Left kidney (tissue), 2 donors: ENCODE data around the gene SKOR2. TPM values are rescaled to one million over a fixed set of nuclear protein-coding genes. Genes with fewer than 3 reads are reported as not detected.

Experiments
- DNase-seq: peaks from one replicate; pipeline ENCODE4 v3.0.0-alpha.2; 2013
- polyA plus RNA-seq: library from polyadenylated mRNA; unstranded; fragments of 120-200 nt; gene quantifications from one replicate; pipeline ENCODE4 v1.2.1, GENCODE V29; 2013; ENCODE audit not compliant: insufficient read length

The SKOR2 gene
- polyA plus RNA-seq, 1 donor, result not detected

- DNase-seq, result no peak
Observed at GRCh38 chr18:47260924-47261701, 9.7 kb upstream of the SKOR2 start.

- DNase-seq, result peak; percentile 75
Observed at GRCh38 chr18:47260120-47260923, 8.9 kb upstream of the SKOR2 start.

DNA sequence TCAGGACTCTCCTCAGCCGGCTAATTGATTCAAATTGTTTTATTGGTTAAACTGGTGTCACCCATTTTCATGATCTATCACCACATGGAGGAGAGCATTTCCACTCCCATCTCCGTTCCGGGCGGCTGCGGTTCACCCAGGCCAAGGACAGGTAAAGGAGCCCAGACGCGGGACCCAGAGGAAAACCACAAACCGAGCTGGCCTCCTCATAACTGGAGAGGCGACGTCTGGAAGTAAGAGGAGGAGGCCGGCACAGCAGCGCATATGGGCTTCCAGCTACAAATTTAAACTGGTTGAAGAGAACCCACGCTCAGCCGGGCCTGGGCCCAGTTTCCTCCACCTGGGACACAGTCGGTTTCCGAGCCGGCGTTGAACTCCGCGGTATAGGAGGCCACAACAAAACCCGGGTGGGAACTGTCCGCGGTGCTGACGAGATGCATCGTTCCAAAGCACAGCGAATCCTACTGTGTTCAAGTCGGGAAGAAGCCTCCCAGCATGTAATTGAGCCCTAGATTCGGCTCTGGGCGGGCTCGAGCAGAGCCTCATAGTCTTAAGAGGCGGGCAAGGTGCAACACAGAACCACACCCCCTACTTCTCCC is 3.0 kb upstream of the SKOR2 start:
- peak; percentile 82 for DNase-seq

GRCh38 chr18:47253101-47253654 is 1.7 kb upstream of the SKOR2 start:
- no peak for DNase-seq

DNA sequence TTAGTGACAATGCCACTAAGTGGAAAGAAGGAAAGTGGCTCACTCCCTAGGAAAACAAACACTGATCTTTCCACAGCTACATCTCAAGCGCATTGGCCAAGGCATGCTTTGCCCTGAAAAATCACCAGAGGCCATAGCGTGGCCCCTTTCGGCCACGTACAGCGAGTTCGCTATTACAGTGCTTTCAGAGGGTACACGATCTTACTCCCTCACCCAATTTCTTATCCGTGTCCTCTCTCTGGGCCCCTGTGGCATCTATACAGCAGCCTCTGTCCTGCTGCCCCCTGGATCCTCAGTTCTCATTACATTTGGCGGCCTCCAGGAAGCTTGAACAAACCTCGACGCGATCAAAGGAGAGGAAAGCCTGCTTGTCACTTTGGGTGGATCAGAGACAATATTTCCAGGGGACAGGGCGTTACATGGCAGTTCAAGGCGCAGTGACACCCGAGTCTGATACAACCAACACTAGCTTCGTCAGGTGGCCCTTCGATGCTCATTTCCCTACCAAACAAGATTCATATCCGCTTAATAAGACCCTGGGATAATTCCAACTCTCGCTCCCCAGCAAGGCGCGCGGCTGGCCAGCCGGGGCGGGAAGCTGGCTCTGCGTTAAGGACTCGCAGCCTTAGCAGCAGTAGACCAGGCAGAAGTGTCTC is 941 bp downstream of the SKOR2 start:
- DNase-seq, result no peak

DNA sequence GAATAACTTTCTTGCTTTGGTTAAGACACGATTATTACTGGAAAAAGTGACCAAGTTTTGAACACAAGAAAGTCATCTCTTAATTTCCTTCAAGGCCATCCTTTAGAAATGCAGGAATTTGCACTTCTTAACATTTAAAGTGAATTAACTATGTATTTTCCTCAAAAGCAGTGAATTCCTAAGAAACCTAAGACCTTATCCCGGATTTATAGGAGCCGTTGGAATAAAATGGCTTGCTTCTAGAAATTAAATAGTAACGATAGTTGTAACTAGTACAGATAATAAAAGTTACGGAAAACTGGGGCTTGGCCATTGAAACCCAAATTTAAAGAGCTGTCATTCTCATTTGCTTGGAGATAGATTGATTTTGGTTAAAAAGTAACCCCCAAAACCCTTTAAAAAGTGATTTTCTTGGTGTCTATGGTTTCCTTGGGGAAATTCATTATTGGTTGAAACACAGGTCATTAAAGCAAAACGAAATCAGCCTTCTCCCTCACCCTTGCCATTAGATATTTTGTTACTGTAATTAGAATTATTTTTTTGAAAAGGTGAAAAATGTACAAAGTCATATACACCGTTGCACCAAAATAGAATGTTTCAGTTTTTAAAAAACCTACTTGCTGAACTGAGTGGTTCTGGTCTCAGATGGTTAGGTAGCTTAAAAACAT is 2.0 kb downstream of the SKOR2 start:
- DNase-seq, result no peak

- DNase-seq, result no peak
Observed at GRCh38 chr18:47248604-47249313, 2.7 kb downstream of the SKOR2 start.

- DNase-seq, result no peak
Observed at GRCh38 chr18:47248115-47248603, 3.3 kb downstream of the SKOR2 start.

GRCh38 chr18:47247416-47248114 is 3.9 kb downstream of the SKOR2 start:
- DNase-seq, result no peak

GRCh38 chr18:47247036-47247415 is 4.4 kb downstream of the SKOR2 start:
- DNase-seq, result no peak

DNA sequence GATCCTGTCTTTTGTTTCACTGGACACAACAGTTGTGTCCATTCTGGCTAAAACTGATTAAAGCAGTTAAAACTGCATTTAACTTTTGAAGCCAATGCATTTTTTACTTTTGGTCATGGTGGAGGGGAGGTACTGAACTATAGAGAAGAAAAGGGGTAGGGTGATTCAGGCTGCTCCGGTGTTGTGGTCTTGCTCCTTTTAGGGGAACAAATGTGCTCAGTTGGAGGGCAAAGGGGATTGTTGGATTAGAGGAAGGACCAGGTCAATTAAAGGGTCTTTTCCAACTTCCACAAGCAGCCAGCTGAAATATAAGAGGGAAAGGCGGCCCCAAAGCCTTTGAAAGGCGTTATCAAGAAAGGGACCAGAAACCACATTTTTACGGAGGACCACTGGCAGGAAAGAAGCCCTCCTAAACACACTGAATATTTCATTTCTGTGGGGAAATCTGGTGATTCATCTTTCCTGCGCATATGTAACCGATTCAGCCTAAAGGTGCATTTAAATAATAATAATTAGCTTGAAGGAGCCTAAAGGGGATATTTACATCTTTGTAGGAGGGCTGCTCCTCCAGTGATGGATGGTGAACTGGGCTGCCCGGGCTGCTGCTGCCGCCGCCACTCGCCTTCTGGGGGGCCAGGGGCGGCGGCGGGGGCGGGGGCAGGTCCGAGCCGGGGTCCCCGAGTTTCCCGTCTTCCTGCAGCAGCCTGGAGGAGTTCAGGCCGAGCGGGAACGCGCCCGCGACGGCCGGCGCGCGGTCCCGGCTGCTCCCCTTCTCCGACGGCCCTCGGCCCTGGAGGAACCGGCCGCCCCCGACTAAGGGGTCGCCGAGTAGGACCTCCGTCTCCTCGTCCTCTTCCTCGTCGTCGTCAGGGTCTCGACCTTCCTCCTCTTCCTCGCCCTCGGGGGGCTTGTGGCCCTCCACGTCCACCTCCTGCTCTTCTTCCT is 5.2 kb downstream of the SKOR2 start:
- DNase-seq, result no peak

GRCh38 chr18:47244086-47244485 is 7.4 kb downstream of the SKOR2 start:
- DNase-seq, result no peak

DNA sequence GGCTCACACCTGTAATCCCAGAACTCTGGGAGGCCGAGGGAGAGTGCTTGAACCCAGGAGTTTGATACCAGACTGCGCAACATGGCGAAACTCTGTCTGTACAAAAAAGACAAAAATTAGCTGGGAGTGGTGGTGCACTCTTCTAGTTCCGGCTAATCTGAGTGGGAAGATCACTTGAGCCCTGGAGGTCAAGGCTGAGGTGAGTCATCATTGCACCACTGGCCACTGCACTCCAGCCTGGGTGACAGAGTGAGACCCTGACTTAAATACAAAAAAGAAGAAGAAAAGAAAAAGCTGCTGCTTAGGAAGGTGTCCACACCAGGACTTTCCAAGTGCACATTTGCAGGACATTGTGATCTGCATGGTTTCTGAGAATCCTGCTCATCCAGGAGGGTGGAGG is 16.4 kb downstream of the SKOR2 start:
- DNase-seq, result no peak

DNA sequence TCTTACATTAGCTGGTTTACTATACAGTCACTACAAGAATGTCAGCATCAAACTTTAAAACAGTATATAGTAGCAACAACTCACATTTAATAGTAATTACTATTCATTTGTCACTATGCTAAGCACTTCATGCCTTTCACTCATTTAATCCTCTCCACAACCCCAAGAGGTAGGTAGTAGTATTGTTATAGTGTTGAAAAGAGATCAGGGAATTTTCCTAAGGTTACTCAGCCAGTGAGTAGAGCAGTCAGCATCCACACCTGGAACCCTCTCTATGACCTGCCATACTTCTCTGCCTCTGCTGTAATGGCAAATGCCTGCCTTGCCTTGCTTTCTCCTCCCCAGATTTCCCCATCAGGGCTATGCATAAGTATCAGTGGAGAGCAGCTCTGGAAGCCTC is 24.8 kb downstream of the SKOR2 start:
- no peak for DNase-seq

- peak; percentile 39 for DNase-seq
Observed at GRCh38 chr18:47215554-47216138, 35.8 kb downstream of the SKOR2 start.

DNA sequence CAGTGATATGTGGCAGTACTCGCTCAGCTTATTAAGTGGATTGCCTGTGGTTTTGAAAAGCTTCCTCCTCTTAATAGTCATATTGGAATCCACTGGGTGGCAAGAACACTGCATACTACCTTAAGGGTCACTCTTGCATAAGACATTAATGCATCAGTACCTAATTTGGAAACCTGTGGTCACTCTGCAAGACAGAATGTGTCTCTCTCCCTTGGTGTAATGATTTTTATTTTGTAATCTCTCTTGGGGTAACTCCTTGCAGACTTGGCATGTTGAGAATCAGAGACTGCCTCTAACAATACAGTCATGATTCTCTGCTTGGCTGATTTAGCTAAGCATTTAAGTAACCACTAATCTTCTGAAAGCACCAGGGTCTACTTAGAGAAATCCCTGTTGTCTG is 42.3 kb downstream of the SKOR2 start:
- DNase-seq, result no peak

GRCh38 chr18:47206945-47207637 is 44.4 kb downstream of the SKOR2 start:
- DNase-seq, result no peak
